ENCODE results near the gene GPN2.

GPN2 gene

DNA sequence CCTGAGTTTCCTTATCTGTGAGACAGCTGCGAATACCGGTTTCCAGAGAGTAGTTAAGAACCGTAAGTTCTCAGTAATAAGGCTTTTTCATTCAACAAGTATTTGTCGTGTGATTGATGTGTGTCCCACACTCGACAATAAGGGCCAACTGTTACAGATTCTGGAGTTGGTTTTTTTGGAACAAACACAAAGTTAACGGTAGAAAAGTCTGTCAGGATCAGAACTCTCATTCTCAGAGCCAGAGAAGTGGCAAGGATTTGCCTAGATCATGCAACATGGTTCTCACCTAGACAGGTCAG lies 32.3 kb upstream of the GPN2 start:
- TF ChIP-seq, protein P1, sequence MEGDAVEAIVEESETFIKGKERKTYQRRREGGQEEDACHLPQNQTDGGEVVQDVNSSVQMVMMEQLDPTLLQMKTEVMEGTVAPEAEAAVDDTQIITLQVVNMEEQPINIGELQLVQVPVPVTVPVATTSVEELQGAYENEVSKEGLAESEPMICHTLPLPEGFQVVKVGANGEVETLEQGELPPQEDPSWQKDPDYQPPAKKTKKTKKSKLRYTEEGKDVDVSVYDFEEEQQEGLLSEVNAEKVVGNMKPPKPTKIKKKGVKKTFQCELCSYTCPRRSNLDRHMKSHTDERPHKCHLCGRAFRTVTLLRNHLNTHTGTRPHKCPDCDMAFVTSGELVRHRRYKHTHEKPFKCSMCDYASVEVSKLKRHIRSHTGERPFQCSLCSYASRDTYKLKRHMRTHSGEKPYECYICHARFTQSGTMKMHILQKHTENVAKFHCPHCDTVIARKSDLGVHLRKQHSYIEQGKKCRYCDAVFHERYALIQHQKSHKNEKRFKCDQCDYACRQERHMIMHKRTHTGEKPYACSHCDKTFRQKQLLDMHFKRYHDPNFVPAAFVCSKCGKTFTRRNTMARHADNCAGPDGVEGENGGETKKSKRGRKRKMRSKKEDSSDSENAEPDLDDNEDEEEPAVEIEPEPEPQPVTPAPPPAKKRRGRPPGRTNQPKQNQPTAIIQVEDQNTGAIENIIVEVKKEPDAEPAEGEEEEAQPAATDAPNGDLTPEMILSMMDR (IDR thresholded peaks at IDR 0.05), result no peak

DNA sequence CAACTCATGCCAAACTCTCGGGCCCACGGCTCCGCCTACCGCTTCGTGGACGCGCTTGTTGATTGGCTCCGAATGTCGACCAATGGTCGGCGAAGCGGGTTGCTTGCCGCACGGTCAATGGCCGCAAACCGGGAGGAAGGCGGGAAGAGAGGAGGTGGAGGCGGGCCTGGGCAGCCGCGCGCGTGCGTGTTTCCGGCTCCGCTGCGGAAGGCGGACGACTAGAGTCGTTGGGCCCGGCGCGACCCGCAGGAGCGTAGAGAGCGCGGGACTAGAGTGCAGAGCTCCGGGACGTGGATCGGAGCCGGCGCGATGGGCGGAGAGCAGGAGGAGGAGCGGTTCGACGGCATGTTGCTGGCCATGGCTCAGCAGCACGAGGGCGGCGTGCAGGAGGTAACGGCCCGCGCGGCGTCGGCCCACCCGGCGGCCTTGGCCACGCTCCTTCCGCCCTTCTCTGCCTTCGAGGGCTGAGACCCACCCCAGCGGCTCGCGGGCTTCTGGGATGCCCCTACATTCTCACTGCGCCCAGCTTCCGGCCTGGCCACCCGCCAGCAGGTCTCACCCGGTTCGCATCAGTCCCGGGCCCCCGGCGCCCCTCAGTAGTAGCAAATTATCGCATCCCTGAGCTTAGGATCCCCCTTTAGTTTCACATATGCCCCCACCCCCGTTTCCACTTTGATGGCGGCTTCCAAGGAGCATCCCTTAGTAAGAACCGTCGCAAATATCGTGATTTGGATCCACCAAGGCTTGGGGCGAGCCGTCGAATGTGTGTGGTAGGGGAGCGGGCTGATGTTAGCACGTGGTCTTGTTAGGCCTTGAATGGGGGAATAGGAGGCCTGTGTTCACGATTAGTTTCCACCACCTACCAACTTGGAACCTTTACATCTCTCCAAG lies 31.7 kb upstream of the GPN2 start, which contains the start of gene NUDC:
Gene NUDC (plus strand): TSS at position 204 of the 891 bp plus-strand sequence. CDS start 106 bp downstream, at position 310.
- TF ChIP-seq, protein P1 (IDR thresholded peaks at IDR 0.05), result no peak

DNA sequence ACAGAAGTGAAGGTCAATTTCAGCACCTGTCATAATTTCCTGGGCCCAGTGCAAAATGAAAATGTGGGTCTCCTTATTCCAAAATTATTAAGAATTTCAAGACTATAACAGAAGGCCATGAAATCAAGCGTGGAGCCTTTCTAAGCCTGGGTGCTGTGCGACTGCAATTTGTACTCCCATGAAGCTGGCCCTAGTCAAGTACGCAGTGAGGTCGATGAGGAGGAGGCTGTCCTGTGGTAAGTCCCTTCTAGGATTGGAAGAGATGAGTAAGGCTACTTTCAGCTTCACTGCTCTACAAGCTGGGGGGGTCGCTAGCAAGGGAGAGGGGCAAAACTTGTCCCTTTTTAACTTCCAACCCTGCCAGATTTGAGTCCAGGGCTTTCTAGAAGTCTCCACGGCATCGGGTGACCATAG lies 31.1 kb upstream of the GPN2 start:
- TF ChIP-seq, protein P1 (IDR thresholded peaks at IDR 0.05), result no peak

DNA sequence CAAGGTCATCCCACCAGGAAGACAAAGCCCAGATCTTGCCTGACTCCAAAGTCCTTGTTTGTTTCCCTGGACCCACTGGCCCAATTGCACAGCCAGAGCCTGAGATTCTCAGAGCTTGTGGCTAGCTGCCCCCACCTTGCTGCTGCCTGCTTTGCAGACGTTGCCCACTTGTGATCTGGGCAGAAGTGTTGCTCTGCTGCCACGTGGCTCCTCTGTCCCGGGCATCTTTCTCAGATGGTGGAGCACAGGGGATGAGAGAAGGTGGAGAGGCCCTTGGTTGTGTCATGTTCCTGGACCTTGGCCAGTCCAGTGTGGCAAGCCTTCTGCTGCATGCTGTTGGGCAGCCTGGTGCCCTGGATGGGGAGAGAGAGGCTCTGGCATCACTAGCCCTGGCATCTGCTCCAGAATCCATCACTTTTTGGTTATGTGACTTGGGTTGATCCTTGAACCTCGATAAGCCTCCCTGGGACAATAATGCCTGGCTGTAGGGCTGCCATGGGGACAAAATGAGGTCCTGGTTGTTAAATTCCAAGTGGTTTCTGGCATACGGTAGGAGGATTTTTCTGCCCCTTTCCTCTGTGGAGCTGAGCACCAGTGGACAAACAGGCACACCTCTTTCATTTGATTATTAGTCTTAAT lies 25.2 kb upstream of the GPN2 start:
- TF ChIP-seq, protein P1 (IDR thresholded peaks at IDR 0.05), result no peak

DNA sequence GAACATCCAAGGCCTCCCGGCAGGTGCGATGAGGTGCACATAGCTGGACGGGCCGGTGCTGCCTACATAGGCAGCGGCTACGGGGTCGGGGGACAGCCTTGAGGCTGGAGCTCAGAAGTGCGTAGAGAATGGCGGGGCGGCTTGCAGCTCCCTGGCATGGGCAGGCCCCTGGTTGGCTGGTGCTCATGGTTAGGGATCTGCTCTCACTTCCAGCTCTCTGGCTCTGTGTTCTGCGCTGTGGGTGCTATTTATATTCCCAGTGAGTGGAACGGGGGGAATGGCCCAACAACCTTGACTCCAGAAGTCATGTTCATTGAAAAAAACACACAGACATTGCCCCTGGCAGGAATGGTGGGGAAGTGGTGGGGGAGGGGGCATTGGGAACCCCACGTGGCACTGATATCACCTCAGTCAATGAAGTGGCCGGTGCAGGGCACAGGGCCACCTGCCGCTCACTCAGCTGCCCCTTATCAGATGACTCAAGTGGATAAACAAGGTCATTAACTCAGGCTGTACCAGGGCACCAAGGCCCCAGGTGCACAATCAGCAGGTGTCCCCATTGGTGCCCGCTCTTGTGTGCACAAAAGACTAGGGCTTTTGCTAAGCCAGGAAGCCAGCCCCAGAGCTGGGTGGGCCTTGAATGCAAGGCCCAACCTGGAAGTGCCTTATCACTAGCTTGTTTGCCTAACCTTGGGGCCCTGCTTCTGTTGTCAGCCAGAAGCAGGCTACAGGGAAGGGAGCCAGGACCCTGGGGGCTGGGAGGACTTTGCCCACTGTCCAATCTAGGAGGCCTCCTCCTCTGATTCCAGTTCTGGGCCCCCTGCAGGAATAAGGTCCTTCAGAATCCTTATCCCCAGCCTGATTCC lies 23.9 kb upstream of the GPN2 start, which contains the start of gene NR0B2:
Gene NR0B2 (minus strand): TSS at position 222 of the 866 bp plus-strand sequence. CDS start 35 bp downstream, at position 187.
- TF ChIP-seq, protein P1 (IDR thresholded peaks at IDR 0.05), result no peak

DNA sequence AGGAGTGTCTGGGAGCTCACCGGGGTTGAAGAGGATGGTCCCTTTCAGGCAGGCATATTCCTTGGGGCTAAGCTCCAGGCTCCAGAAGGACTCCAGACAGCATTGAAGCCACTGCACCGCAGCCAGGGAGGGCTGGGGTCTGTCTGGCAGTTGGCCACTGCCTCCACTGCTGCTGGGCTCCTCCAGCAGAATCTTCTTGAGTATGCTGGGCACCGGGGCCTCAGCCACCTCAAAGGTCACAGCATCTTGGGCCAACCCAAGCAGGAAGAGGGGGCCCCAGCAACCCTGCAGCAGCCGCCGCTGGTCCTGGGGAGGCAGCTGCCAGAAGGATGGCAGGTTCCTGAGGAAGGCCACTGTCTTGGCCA lies 23.3 kb upstream of the GPN2 start:
- TF ChIP-seq, protein P1 (IDR thresholded peaks at IDR 0.05), result no peak

DNA sequence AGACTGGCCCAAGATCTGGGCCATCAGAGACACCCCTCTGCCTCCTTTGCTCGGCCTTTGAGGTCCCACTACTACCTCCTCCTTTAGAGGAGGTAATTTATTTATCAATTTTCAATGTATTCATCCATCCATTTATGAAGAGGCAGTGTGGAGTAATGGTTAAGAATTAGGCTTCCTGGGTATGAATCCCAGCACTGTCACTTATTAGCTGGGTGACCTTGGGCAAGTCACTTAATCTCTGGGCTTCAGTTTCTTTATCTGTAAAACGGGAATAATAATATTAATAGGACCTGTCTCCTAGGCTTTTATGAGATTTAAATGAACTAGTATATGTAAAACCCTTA lies 22.0 kb upstream of the GPN2 start:
- TF ChIP-seq, protein P1 (IDR thresholded peaks at IDR 0.05), result no peak
